ENCODE data around the gene PLA2G15. TPM values are rescaled to one million over a fixed set of nuclear protein-coding genes. Genes with fewer than 3 reads are reported as not detected.

Gene PLA2G15
- total RNA-seq, 4 donors from 2014 or later, result 8.3 to 27.5 (median 17.6) TPM

- peak in 1 of 3 donors; percentile 18 for DNase-seq
- H3K4me1 ChIP-seq, result peaks cover 0 to 44% (median 15%) of the 10 kb centered on the region in 4 donors
- H3K4me3 ChIP-seq, result peak overlapping the region in 2 of 4 donors; percentile 55 to 57
- H3K27me3 ChIP-seq, result no peaks in the 10 kb centered on the region
- H3K9me3 ChIP-seq, result no peaks in the 10 kb centered on the region
- TF ChIP-seq, protein P1, sequence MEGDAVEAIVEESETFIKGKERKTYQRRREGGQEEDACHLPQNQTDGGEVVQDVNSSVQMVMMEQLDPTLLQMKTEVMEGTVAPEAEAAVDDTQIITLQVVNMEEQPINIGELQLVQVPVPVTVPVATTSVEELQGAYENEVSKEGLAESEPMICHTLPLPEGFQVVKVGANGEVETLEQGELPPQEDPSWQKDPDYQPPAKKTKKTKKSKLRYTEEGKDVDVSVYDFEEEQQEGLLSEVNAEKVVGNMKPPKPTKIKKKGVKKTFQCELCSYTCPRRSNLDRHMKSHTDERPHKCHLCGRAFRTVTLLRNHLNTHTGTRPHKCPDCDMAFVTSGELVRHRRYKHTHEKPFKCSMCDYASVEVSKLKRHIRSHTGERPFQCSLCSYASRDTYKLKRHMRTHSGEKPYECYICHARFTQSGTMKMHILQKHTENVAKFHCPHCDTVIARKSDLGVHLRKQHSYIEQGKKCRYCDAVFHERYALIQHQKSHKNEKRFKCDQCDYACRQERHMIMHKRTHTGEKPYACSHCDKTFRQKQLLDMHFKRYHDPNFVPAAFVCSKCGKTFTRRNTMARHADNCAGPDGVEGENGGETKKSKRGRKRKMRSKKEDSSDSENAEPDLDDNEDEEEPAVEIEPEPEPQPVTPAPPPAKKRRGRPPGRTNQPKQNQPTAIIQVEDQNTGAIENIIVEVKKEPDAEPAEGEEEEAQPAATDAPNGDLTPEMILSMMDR (IDR thresholded peaks at IDR 0.05), result no peak
- TF ChIP-seq POLR2A (IDR thresholded peaks at IDR 0.05), result no peak
- H3K36me3 ChIP-seq, result peaks cover 0 to 36% (median 0%) of the 10 kb centered on the region in 3 donors
- H3K27ac ChIP-seq, result peak overlapping the region in 2 of 4 donors; percentile 90 to 92
These were observed 11.9 kb upstream of the PLA2G15 start for GRCh38 chr16:68233085-68233834.

DNA sequence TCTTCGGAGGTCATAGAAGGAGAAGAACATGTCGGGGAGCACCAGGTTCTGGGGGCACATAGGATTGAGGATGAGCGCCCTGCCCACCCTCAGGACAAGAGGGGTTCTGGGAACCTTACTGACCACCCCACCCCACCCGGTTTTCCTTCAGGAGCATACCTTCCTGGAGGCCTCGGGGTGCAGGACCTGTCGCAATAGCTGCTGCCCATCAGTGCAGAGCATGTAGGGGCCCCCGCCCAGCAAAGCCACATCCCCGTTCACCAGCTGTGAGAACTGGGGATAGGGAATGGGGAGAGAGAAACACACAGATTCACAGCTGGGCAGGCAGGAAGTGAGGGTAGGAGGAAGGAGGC is 11.4 kb upstream of the PLA2G15 start:
- no peaks in the 10 kb centered on the region for H3K27me3 ChIP-seq
- no peak for TF ChIP-seq POLR2A (IDR thresholded peaks at IDR 0.05)
- TF ChIP-seq, protein P1 (IDR thresholded peaks at IDR 0.05), result no peak
- no peaks in the 10 kb centered on the region for H3K9me3 ChIP-seq
- peaks cover 0 to 42% (median 17%) of the 10 kb centered on the region in 4 donors for H3K4me1 ChIP-seq
- H3K27ac ChIP-seq, result peak overlapping the region in 3 of 4 donors; percentile 18 to 92 (median 90)
- no peak for DNase-seq
- peaks cover 0 to 32% (median 0%) of the 10 kb centered on the region in 3 donors for H3K36me3 ChIP-seq
- peak overlapping the region in 2 of 4 donors; percentile 55 to 57 for H3K4me3 ChIP-seq

DNA sequence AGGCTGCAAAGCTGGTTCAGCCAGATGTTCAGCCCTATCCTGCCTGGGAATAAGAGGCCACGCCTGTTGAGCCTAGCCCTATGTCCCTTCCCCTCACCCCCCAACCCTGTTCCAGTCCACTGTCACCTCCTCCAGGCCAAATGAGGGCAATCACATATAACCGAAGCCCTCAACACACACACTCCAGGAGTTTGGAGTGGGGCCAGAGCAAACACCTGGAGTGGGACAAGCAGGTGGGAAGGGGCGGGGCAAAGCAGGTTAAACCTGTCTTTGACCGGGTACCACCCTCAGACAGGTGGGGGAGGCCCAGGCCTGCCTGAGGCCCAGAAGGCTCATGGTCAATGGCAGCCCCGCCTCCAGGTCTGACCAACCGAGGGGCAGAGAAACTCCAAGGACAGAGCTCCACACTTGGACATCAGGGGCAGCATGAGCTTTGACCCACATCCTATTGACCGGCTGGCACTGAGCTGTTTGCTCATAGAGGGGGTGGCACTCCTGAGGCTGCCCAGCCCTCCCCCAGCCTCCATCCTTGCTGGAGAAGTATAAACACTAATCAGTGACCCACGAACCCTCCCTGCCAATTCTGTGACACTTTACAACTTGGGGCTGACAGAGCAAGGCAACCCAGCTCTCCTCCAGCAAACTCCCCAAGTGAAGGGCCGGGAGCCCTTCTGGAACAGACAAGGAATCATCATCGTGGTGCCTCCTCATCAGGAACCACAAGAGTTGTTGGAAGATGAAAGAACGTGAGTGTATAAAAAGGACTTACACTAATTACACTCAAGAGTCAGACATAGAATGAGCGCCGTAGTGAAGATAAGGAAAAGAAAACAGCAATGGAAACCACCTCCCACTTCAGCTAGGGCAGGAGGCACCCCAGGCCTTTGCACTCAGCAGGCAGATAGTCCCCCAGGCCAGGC is 10.7 kb upstream of the PLA2G15 start:
- Histone ChIP-seq H3K4me1 (peaks cover 0 to 38% (median 17%) of the 10 kb centered on the region in 4 donors), H3K9me3 (no peaks in the 10 kb centered on the region), H3K4me3 (peak overlapping the region in 3 of 4 donors; percentile 50 to 57 (median 55)), H3K36me3 (peaks cover 0 to 31% (median 0%) of the 10 kb centered on the region in 3 donors), H3K27ac (peak overlapping the region; percentile 18 to 92 (median 90)), H3K27me3 (no peaks in the 10 kb centered on the region)
- peak in 2 of 3 donors; percentile 86 to 89 for DNase-seq
- TF ChIP-seq, protein P1 (IDR thresholded peaks at IDR 0.05), result no peak
- TF ChIP-seq POLR2A (IDR thresholded peaks at IDR 0.05), result peak in 1 of 2 donors; percentile 30

DNA sequence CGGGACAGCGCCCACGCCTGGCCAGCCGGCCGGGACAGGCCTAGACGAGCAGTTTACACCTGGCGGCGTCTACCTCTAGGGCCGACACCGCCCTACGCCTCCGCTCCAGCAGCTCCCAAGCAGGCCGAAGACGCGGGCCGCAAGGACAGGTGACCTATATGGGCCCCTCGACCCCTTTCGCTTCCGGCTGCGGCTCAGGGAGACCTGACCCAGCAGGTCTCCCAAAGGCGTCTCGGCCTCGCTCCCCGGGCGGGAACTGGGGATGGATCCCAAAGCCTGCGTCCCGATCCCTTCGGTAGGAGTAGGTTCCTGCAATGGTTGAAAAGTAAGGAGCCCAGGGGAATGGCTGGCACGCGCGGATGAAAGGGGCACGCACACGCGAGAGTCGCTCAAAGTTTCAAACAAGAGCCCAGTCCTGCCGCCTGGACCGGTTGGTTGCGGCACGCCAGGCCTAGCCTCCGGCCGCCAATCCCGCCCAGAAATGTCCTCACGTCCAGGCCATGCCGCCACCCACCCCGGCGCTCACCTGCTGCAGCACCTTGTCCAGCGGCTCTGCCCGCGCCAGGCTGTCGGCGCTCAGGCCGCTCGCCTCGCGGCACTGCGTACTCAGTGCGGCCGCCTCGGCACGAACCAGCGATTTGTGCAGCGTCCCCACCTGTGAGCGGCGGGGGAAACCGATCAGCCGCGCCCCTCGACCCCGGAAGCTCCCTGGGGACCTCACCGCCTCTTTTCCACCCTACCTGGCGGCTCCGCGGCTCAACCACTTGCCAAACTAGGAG is 9.9 kb upstream of the PLA2G15 start:
- H3K4me3 ChIP-seq, result peak overlapping the region; percentile 50 to 58 (median 56)
- no peak for TF ChIP-seq POLR2A (IDR thresholded peaks at IDR 0.05)
- TF ChIP-seq, protein P1 (IDR thresholded peaks at IDR 0.05), result peak in 2 of 6 experiments; percentile 38 to 41
- no peaks in the 10 kb centered on the region for H3K9me3 ChIP-seq
- H3K4me1 ChIP-seq, result peaks cover 0 to 46% (median 20%) of the 10 kb centered on the region in 4 donors
- peak in 2 of 3 donors; percentile 66 to 83 for DNase-seq
- H3K27ac ChIP-seq, result peak overlapping the region; percentile 74 to 92 (median 90)
- no peaks in the 10 kb centered on the region for H3K27me3 ChIP-seq
- peaks cover 0 to 25% (median 0%) of the 10 kb centered on the region in 3 donors for H3K36me3 ChIP-seq

DNA sequence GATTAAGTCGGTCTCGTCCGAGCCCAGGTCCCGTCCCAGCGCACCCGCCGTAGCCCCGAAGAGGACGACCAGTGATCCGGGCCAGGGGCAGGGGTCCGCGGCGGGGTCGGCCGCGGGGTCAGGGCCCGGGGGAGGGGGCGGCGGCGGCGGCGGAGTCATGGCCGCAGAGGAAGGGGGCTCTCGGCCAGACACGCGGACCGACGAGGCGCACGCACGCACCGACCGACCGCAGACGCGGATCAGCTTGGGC is 9.4 kb upstream of the PLA2G15 start, which contains the start of gene ESRP2:
TSS of gene ESRP2 (minus strand) at position 241 of the 250 bp plus-strand sequence. CDS start at position 159, 82 bp downstream.
- peak within 1 kb of the TSS; percentile 74 to 92 (median 90) for H3K27ac ChIP-seq
- H3K9me3 ChIP-seq, result no peaks in the 10 kb centered on the region
- no peak for DNase-seq
- peak within 1 kb of the TSS; percentile 50 to 58 (median 56) for H3K4me3 ChIP-seq
- no peaks in the 10 kb centered on the region for H3K27me3 ChIP-seq
- TF ChIP-seq POLR2A (IDR thresholded peaks at IDR 0.05), result no peak
- TF ChIP-seq, protein P1 (IDR thresholded peaks at IDR 0.05), result no peak
- H3K4me1 ChIP-seq, result peaks cover 0 to 46% (median 20%) of the 10 kb centered on the region in 4 donors
- peaks cover 0 to 19% (median 0%) of the 10 kb centered on the region in 3 donors for H3K36me3 ChIP-seq
